Measurements from ENCODE around the gene CELF4.

The CELF4 gene

GRCh38 chr18:37251679-37252078, 313.9 kb downstream of the CELF4 start:
- DNase-seq (ENCODE audit: low read depth): no peak
- TF ChIP-seq, protein P1, sequence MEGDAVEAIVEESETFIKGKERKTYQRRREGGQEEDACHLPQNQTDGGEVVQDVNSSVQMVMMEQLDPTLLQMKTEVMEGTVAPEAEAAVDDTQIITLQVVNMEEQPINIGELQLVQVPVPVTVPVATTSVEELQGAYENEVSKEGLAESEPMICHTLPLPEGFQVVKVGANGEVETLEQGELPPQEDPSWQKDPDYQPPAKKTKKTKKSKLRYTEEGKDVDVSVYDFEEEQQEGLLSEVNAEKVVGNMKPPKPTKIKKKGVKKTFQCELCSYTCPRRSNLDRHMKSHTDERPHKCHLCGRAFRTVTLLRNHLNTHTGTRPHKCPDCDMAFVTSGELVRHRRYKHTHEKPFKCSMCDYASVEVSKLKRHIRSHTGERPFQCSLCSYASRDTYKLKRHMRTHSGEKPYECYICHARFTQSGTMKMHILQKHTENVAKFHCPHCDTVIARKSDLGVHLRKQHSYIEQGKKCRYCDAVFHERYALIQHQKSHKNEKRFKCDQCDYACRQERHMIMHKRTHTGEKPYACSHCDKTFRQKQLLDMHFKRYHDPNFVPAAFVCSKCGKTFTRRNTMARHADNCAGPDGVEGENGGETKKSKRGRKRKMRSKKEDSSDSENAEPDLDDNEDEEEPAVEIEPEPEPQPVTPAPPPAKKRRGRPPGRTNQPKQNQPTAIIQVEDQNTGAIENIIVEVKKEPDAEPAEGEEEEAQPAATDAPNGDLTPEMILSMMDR (IDR thresholded peaks at IDR 0.05; ENCODE audit: low read depth, low read length, missing control alignments): no peak
- no peak overlapping the region for H3K4me3 ChIP-seq (ENCODE audit: low read depth, low read length)

DNA sequence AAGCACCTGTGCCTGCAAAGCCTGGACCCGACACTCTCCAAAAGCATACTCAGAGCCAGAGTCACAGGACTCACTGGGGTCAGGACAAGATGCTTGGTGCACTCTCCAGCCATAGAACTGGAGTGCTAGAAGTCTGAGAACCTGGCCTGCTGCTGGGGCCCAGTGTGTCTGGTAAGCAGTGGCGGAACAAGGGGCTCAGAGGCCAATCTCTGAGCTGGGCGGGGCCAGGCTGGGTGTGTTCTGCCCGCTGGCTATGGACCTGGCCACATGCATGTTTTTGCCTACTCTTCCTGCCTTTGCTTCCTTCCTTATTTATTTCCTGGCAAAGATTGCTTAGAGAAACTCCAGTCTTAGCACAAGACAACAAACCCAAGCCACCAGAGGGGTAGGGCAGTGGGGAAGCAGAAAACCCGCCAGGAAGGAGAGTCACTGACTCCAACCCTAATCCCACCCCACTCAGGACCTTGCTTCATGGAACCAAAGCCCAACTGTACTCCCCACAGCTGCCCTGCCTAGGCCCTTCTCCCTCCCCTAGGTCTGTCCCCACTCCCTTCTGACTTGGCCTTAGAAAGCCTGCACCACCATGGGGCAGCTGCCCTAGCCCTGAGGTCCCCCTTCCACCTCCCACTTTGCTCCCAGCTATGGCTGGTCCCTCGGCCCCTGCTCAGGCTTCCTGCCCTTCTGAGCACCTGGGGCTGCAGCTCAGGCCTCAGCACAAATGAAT, 315.5 kb downstream of the CELF4 start:
- H3K4me3 ChIP-seq (ENCODE audit: low read depth, low read length): no peak overlapping the region
- TF ChIP-seq, protein P1 (IDR thresholded peaks at IDR 0.05; ENCODE audit: low read depth, low read length, missing control alignments): no peak
- no peak for DNase-seq (ENCODE audit: low read depth)

DNA sequence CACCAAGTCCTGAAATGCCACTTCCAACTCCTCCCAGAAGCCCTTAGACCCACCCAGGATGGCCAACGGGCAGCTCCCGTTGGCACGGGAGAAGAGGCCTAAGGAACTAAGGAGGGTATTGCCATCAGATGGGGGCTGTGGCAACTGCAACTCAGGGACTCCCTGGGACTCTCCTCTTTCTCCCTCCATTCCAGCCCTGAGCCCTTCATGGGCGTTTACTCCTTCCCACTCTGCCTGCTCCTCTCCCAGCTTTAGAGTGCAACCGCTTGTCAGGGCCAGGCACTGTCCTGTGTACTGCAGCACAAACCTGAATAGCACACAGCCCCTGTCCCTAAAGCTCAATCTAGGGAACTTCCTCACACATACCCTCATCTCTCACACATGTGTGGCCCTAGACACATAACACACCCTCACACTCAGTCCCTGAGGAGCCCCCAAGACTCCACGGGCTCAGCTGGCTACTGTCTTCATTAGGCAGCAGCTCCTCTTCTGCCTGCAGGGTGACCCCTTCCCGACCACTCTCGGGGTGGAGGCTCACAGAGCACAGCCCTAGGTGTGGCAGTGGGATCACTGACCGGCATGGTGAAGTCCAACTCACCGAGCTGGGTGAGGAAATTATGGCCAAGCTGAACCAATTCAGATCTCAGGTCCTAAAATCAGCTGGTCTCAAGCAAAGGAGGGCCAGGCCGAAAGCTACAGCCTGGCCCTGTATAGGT, 316.3 kb downstream of the CELF4 start:
- no peak overlapping the region for H3K4me3 ChIP-seq (ENCODE audit: low read depth, low read length)
- DNase-seq (ENCODE audit: low read depth): no peak
- TF ChIP-seq, protein P1 (IDR thresholded peaks at IDR 0.05; ENCODE audit: low read depth, low read length, missing control alignments): no peak

DNA sequence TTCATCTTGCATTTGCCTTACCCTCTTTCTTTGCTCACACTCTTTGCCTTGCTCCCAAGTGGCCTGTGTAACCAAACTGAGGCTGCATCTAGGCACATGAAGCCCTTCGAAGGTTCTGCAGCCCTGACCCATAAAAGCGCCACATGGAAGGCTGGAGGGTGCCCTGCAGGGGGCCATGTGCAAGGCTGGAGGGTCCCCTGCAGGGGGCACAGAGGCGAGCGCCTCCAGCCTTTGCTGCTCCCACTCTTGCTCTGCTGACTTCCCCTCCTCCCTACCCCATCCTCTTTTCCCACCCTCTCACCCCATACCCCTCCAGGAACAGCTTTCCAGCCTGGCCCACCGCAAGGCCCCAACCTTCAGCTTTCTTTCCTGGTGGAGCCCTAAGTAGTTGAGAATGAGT, 317.3 kb downstream of the CELF4 start:
- no peak overlapping the region for H3K4me3 ChIP-seq (ENCODE audit: low read depth, low read length)
- DNase-seq (ENCODE audit: low read depth): no peak
- TF ChIP-seq, protein P1 (IDR thresholded peaks at IDR 0.05; ENCODE audit: low read depth, low read length, missing control alignments): no peak

- no peak overlapping the region for H3K4me3 ChIP-seq (ENCODE audit: low read depth, low read length)
- DNase-seq (ENCODE audit: low read depth): no peak
- TF ChIP-seq, protein P1 (IDR thresholded peaks at IDR 0.05; ENCODE audit: low read depth, low read length, missing control alignments): no peak
Observed at GRCh38 chr18:37247497-37248161, 318.0 kb downstream of the CELF4 start.

- no peak overlapping the region for H3K4me3 ChIP-seq (ENCODE audit: low read depth, low read length)
- TF ChIP-seq, protein P1 (IDR thresholded peaks at IDR 0.05; ENCODE audit: low read depth, low read length, missing control alignments): no peak
- DNase-seq (ENCODE audit: low read depth): no peak
Observed at GRCh38 chr18:37246779-37247340, 318.7 kb downstream of the CELF4 start.

Data from GM12864 (cell line).